Measurements from ENCODE around the gene RASSF10. TPM values are rescaled to one million over a fixed set of nuclear protein-coding genes. Genes with fewer than 3 reads are reported as not detected.

RASSF10 gene
- polyA plus RNA-seq, 1 of the 3 experiments (the other 2 are of a cell fraction), result not detected

- H3K36me3 ChIP-seq (replicated peaks in 1 of 2; ENCODE audit: control insufficient read depth in 1 of 2, insufficient read depth in 2 of 2, low read length in 1 of 2), result no peaks in the 10 kb centered on the region
- WGBS (ENCODE audit: low lambda C conversion rate), result 44% methylated on average over 8 of the region's 8 CpGs
- peaks cover 10% of the 10 kb centered on the region; the same call in 1 of the 2 replicates for H3K27me3 ChIP-seq (ENCODE audit: insufficient read depth)
- TF ChIP-seq TCF12 (IDR thresholded peaks at IDR 0.05) (no peak), IRF3 (IDR thresholded peaks at IDR 0.05; ENCODE audit: low read depth, low read length) (no peak), POLR2AphosphoS5 (IDR thresholded peaks at IDR 0.05; ENCODE audit: low read depth, low read length) (no peak), FOSL2 (IDR thresholded peaks at IDR 0.05; ENCODE audit: borderline replicate concordance, low read depth) (no peak), EZH2phosphoT487 (IDR thresholded peaks at IDR 0.05; ENCODE audit: borderline replicate concordance, low read depth) (no peak), GATA2 (CRISPR knock-in tag; IDR thresholded peaks at IDR 0.05) (peak; percentile 36), FOXM1 (IDR thresholded peaks at IDR 0.05; ENCODE audit: low read depth) (no peak), MAX (IDR thresholded peaks at IDR 0.05; ENCODE audit: low read depth) (no peak)
- no peak overlapping the region for H3K4me3 ChIP-seq (ENCODE audit: low read depth in 2 of 2, low read length in 1 of 2)
- no peaks in the 10 kb centered on the region for H3K9me2 ChIP-seq
- no peak overlapping the region for H3K4me2 ChIP-seq
- H3K4me1 ChIP-seq (ENCODE audit: control insufficient read depth in 1 of 2, insufficient read depth in 2 of 2, low read depth in 1 of 2, low read length in 1 of 2), result no peaks in the 10 kb centered on the region
- no peak overlapping the region for H3K27ac ChIP-seq (ENCODE audit: low read depth in 2 of 2, low read length in 1 of 2)
- POLR2A ChIA-PET, result no interaction called here
- no peaks in the 10 kb centered on the region for H3K9me3 ChIP-seq
- no peak for DNase-seq
- H3F3A ChIP-seq (replicated peaks; ENCODE audit: insufficient read depth), result no peaks in the 10 kb centered on the region
- H3K9ac ChIP-seq, result no peak overlapping the region
- no peaks in the 10 kb centered on the region for H3K79me2 ChIP-seq (ENCODE audit: insufficient read depth)
- no peaks in the 10 kb centered on the region for H4K20me1 ChIP-seq (ENCODE audit: insufficient read depth)
- CTCF ChIA-PET, result interaction anchor here (0.7 to 3.3 kb wide), 7 partner anchors 16 to 921 kb away, joined by 3 to 12 read pairs (median 6); no protein-coding TSS in a partner anchor
- H2AFZ ChIP-seq (ENCODE audit: low read depth), result no peak overlapping the region
Observed at GRCh38 chr11:12979928-12980689, 29.0 kb upstream of the RASSF10 start.

GRCh38 chr11:12981676-12982522 is 27.2 kb upstream of the RASSF10 start:
- Histone ChIP-seq H3K4me2 (no peak overlapping the region), H3F3A (replicated peaks; ENCODE audit: insufficient read depth) (no peaks in the 10 kb centered on the region), H2AFZ (ENCODE audit: low read depth) (no peak overlapping the region), H3K27ac (ENCODE audit: low read depth in 2 of 2, low read length in 1 of 2) (no peak overlapping the region), H3K4me3 (ENCODE audit: low read depth in 2 of 2, low read length in 1 of 2) (no peak overlapping the region), H3K36me3 (replicated peaks in 1 of 2; ENCODE audit: control insufficient read depth in 1 of 2, insufficient read depth in 2 of 2, low read length in 1 of 2) (no peaks in the 10 kb centered on the region), H4K20me1 (ENCODE audit: insufficient read depth) (no peaks in the 10 kb centered on the region), H3K9ac (no peak overlapping the region), H3K9me3 (no peaks in the 10 kb centered on the region), H3K79me2 (ENCODE audit: insufficient read depth) (no peaks in the 10 kb centered on the region), H3K27me3 (ENCODE audit: insufficient read depth) (peaks cover 10% of the 10 kb centered on the region; the same call in 1 of the 2 replicates), H3K9me2 (no peaks in the 10 kb centered on the region), H3K4me1 (ENCODE audit: control insufficient read depth in 1 of 2, insufficient read depth in 2 of 2, low read depth in 1 of 2, low read length in 1 of 2) (no peaks in the 10 kb centered on the region)
- ChIA-PET POLR2A (no interaction called here), CTCF (interaction anchor here (1.0 to 2.3 kb wide), 5 partner anchors 15 to 228 kb away, joined by 3 to 12 read pairs (median 4); no protein-coding TSS in a partner anchor)
- WGBS (ENCODE audit: low lambda C conversion rate), result 36% methylated on average over 3 of the region's 3 CpGs
- no peak for DNase-seq
- TF ChIP-seq ELF1 (IDR thresholded peaks at IDR 0.05) (no peak), CHD2 (IDR thresholded peaks at IDR 0.05; ENCODE audit: low read length, partially characterized antibody) (no peak), CTCF (IDR thresholded peaks at IDR 0.05) (no peak), FOXJ3 (CRISPR knock-in tag; IDR thresholded peaks at IDR 0.05) (no peak), SMC3 (IDR thresholded peaks at IDR 0.05; ENCODE audit: low read depth, low read length) (no peak), MXI1 (IDR thresholded peaks at IDR 0.05; ENCODE audit: low read depth, low read length) (no peak), YY1 (IDR thresholded peaks at IDR 0.05; ENCODE audit: low read depth) (no peak), RAD21 (IDR thresholded peaks at IDR 0.05; ENCODE audit: low read length) (no peak), NRF1 (IDR thresholded peaks at IDR 0.05; ENCODE audit: low read depth, low read length) (no peak), TCF12 (IDR thresholded peaks at IDR 0.05) (no peak)

Measured in SK-N-SH (cell line).